ENCODE results near the gene TRIM38.
"Not testable (repeated sequence)": the region's sequence is repeated elsewhere in the genome, so short reads cannot be mapped to it uniquely, and the experiment has no call there.

DNA sequence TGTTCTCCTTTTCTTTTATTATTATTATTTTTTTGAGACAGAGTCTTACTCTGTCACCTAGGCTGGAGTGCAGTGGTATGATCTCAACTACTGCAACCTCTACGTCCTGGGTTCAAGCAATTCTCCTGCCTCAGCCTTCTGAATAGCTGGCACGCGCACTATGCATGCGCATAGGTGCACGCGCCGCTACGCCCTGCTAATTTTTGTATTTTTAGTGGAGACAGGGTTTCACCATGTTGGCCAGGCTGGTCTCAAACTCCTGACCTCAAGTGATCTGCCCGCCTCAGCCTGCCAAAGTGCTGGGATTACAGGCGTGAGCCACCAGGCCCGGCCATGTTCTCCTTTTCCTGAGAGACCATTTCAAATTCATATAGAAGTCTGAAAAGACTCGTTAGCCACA is 32.8 kb upstream of the TRIM38 start:
- TF ChIP-seq, protein P1, sequence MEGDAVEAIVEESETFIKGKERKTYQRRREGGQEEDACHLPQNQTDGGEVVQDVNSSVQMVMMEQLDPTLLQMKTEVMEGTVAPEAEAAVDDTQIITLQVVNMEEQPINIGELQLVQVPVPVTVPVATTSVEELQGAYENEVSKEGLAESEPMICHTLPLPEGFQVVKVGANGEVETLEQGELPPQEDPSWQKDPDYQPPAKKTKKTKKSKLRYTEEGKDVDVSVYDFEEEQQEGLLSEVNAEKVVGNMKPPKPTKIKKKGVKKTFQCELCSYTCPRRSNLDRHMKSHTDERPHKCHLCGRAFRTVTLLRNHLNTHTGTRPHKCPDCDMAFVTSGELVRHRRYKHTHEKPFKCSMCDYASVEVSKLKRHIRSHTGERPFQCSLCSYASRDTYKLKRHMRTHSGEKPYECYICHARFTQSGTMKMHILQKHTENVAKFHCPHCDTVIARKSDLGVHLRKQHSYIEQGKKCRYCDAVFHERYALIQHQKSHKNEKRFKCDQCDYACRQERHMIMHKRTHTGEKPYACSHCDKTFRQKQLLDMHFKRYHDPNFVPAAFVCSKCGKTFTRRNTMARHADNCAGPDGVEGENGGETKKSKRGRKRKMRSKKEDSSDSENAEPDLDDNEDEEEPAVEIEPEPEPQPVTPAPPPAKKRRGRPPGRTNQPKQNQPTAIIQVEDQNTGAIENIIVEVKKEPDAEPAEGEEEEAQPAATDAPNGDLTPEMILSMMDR (IDR thresholded peaks at IDR 0.05; ENCODE audit: poor library complexity, severe bottlenecking): not testable (repeated sequence)
- TF ChIP-seq EP300 (conservative IDR thresholded peaks at IDR 0.05; ENCODE audit: poor library complexity, severe bottlenecking); TAF1 (IDR thresholded peaks at IDR 0.05; ENCODE audit: low read depth); POLR2AphosphoS5 (IDR thresholded peaks at IDR 0.05): not testable (repeated sequence)

Measured in neural cell (in vitro differentiated cells).